Lung (tissue), 12 donors: Measurements from ENCODE around the gene NFATC1. TPM values are rescaled to one million over a fixed set of nuclear protein-coding genes. Genes with fewer than 3 reads are reported as not detected.

ENCODE experiments used
- ATAC-seq: fragments of 200-7000 bp; cut with Tn5 transposase; one replicate; pipeline ENCODE4 v1.9.1; 2020; ENCODE audit warnings: moderate number of reproducible peaks; ENCODE audit not compliant: insufficient read depth, low FRiP score
- DNase-seq, 3 donors: peaks; one replicate each; pipeline ENCODE4 v3.0.0-alpha.2; 2013 to 2017
- H3K27ac ChIP-seq, 2 donors: one replicate each; pipeline ENCODE4 v1.5.1; 2013; ENCODE audit warnings: mild to moderate bottlenecking in 2 of 2, moderate library complexity in 2 of 2, control low read depth in 1 of 2, inconsistent platforms in 1 of 2, low read depth in 1 of 2, low read length in 1 of 2
- H3K27me3 ChIP-seq, 3 donors: one replicate each; pipeline ENCODE4 v1.5.1; 2013; ENCODE audit warnings: low read length in 2 of 3; ENCODE audit not compliant: control insufficient read depth in 3 of 3, insufficient read depth in 3 of 3
- H3K36me3 ChIP-seq, 4 donors: one replicate each; pipeline ENCODE4 v1.5.1; 2013; ENCODE audit warnings: low read length in 4 of 4, mild to moderate bottlenecking in 1 of 4, moderate library complexity in 1 of 4; ENCODE audit not compliant: control insufficient read depth in 4 of 4, insufficient read depth in 4 of 4
- H3K4me1 ChIP-seq, 5 donors: one replicate each; pipeline ENCODE4 v1.5.1; 2013; ENCODE audit warnings: low read length in 5 of 5, mild to moderate bottlenecking in 2 of 5, moderate library complexity in 1 of 5; ENCODE audit not compliant: control insufficient read depth in 5 of 5, insufficient read depth in 5 of 5
- H3K4me3 ChIP-seq: one replicate; pipeline ENCODE4 v1.5.1; 2013; ENCODE audit warnings: mild to moderate bottlenecking, control low read depth, moderate library complexity
- H3K9ac ChIP-seq, 2 donors: one replicate each; pipeline ENCODE4 v1.5.1; 2013; ENCODE audit warnings: low read length in 2 of 2, control low read depth in 1 of 2; ENCODE audit not compliant: insufficient read depth in 1 of 2
- H3K9me3 ChIP-seq, 4 donors: one replicate each; pipeline ENCODE4 v1.5.1; 2013; ENCODE audit warnings: low read length in 3 of 4, mild to moderate bottlenecking in 1 of 4, moderate library complexity in 1 of 4; ENCODE audit not compliant: control insufficient read depth in 4 of 4, insufficient read depth in 3 of 4
- CTCF ChIP-seq: IDR thresholded peaks from 2 replicates; pipeline ENCODE4 v1.5.1; 2012; ENCODE audit warnings: mild to moderate bottlenecking; ENCODE audit errors: control extremely low read depth, extremely low read depth
- WGBS, 2 donors: extraction: QIAGEN DNeasy Blood & Tissue Kit; methylation state at CpG; one replicate each; pipeline ENCODE4 v1.1.7; 2013; 5-methylcytosine and 5-hydroxymethylcytosine counted together
- polyA plus RNA-seq, 2 donors: library from polyadenylated mRNA; stranded (reverse); fragments of 200-250 nt; gene quantifications; one replicate each; pipeline ENCODE4 v1.2.1, GENCODE V29; 2013
- total RNA-seq, 2 donors: library from RNA; depleted of rRNA in 1 of 2; stranded (reverse); fragments of >200 nt in 1 of 2; gene quantifications; one replicate each; pipeline ENCODE4 v1.2.1, GENCODE V29; 2014 to 2021
- donor health status: control.
- donor health status: control.
- donor health status: Bipolar disorder and iron deficiency.
- donor health status: healthy.
- donor health status: DM: yes; HTN: yes; CAD: no.

Gene NFATC1
- total and polyA plus RNA-seq, 4 donors = 8.6 to 25.5 (median 12.9) TPM

- Histone ChIP-seq H3K4me3 (no peak overlapping the region), H3K4me1 (no peaks in the 10 kb centered on the region), H3K36me3 (no peaks in the 10 kb centered on the region), H3K9ac (no peak overlapping the region), H3K27ac (no peak overlapping the region), H3K9me3 (peaks cover 0 to 5% (median 0%) of the 10 kb centered on the region in 4 donors), H3K27me3 (no peaks in the 10 kb centered on the region)
- no peak for DNase-seq
- ATAC-seq = no peak
- no peak for TF ChIP-seq CTCF
- WGBS, 2 donors = 92 to 95% methylated on average over 13 of the region's 13 CpGs
Observed at GRCh38 chr18:79554321-79554720, 158.6 kb downstream of the NFATC1 start.

- ATAC-seq (no peak), DNase-seq (no peak)
- TF ChIP-seq CTCF = no peak
- WGBS, 2 donors = 86 to 87% methylated on average over 30 of the region's 30 CpGs
- no peak overlapping the region for H3K27ac ChIP-seq
- no peak overlapping the region for H3K9ac ChIP-seq
- H3K27me3 ChIP-seq = no peaks in the 10 kb centered on the region
- no peak overlapping the region for H3K4me3 ChIP-seq
- H3K36me3 ChIP-seq = no peaks in the 10 kb centered on the region
- no peaks in the 10 kb centered on the region for H3K4me1 ChIP-seq
- H3K9me3 ChIP-seq = peaks cover 0 to 3% (median 0%) of the 10 kb centered on the region in 4 donors
Observed at GRCh38 chr18:79554945-79555645, 159.4 kb downstream of the NFATC1 start.

- no peak overlapping the region for H3K27ac ChIP-seq
- 95 to 98% methylated on average over 19 of the region's 19 CpGs for WGBS, 2 donors
- ATAC-seq (no peak), DNase-seq (no peak)
- TF ChIP-seq CTCF = no peak
- H3K9me3 ChIP-seq = peaks cover 0 to 3% (median 0%) of the 10 kb centered on the region in 4 donors
- H3K4me3 ChIP-seq = no peak overlapping the region
- no peak overlapping the region for H3K9ac ChIP-seq
- no peaks in the 10 kb centered on the region for H3K27me3 ChIP-seq
- no peaks in the 10 kb centered on the region for H3K4me1 ChIP-seq
- no peaks in the 10 kb centered on the region for H3K36me3 ChIP-seq
Observed at GRCh38 chr18:79555885-79556284, 160.2 kb downstream of the NFATC1 start.
